Measurements from ENCODE around the gene ATG7.

The ATG7 gene

GRCh38 chr3:11470031-11470853 lies 198.0 kb downstream of the ATG7 start:
- no peak for DNase-seq (ENCODE audit: low spot score)
- no peak for TF ChIP-seq CTCF (IDR thresholded peaks at IDR 0.05; ENCODE audit: extremely low read depth, missing control alignments)

GRCh38 chr3:11475324-11475723 lies 203.1 kb downstream of the ATG7 start:
- TF ChIP-seq CTCF (IDR thresholded peaks at IDR 0.05; ENCODE audit: extremely low read depth, missing control alignments) = no peak
- DNase-seq (ENCODE audit: low spot score) = no peak

GRCh38 chr3:11476735-11477144 lies 204.5 kb downstream of the ATG7 start:
- DNase-seq (ENCODE audit: low spot score) = no peak
- no peak for TF ChIP-seq CTCF (IDR thresholded peaks at IDR 0.05; ENCODE audit: extremely low read depth, missing control alignments)

- no peak for TF ChIP-seq CTCF (IDR thresholded peaks at IDR 0.05; ENCODE audit: extremely low read depth, missing control alignments)
- no peak for DNase-seq (ENCODE audit: low spot score)
Measured at GRCh38 chr3:11477407-11477911, 205.3 kb downstream of the ATG7 start.

GRCh38 chr3:11478167-11478566 lies 206.0 kb downstream of the ATG7 start:
- DNase-seq (ENCODE audit: low spot score) = no peak
- no peak for TF ChIP-seq CTCF (IDR thresholded peaks at IDR 0.05; ENCODE audit: extremely low read depth, missing control alignments)

- TF ChIP-seq CTCF (IDR thresholded peaks at IDR 0.05; ENCODE audit: extremely low read depth, missing control alignments) = no peak
- no peak for DNase-seq (ENCODE audit: low spot score)
Measured at GRCh38 chr3:11479221-11479620, 207.0 kb downstream of the ATG7 start.

GRCh38 chr3:11480663-11481298 lies 208.6 kb downstream of the ATG7 start:
- no peak for TF ChIP-seq CTCF (IDR thresholded peaks at IDR 0.05; ENCODE audit: extremely low read depth, missing control alignments)
- DNase-seq (ENCODE audit: low spot score) = no peak
